Rectal smooth muscle tissue (tissue), 1 donor: Measurements from ENCODE around the gene CRYBG2.
"Not testable (repeated sequence)": the region's sequence is repeated elsewhere in the genome, so short reads cannot be mapped to it uniquely, and the experiment has no call there.

Experiments
- H3K27ac ChIP-seq: one replicate; pipeline ENCODE4 v1.7.0; 2013; ENCODE audit warnings: low read depth, low read length, inconsistent platforms
- H3K27me3 ChIP-seq: one replicate; pipeline ENCODE4 v1.7.0; 2013; ENCODE audit warnings: low read length; ENCODE audit not compliant: control insufficient read depth, insufficient read depth
- H3K36me3 ChIP-seq: one replicate; pipeline ENCODE4 v1.7.0; 2013; ENCODE audit warnings: low read length; ENCODE audit not compliant: control insufficient read depth, insufficient read depth
- H3K4me1 ChIP-seq: one replicate; pipeline ENCODE4 v1.7.0; 2013; ENCODE audit warnings: low read length; ENCODE audit not compliant: control insufficient read depth, insufficient read depth
- H3K4me3 ChIP-seq: one replicate; pipeline ENCODE4 v1.7.0; 2013; ENCODE audit warnings: low read length
- H3K9ac ChIP-seq: one replicate; pipeline ENCODE4 v1.7.0; 2013; ENCODE audit warnings: low read length

Gene CRYBG2

DNA sequence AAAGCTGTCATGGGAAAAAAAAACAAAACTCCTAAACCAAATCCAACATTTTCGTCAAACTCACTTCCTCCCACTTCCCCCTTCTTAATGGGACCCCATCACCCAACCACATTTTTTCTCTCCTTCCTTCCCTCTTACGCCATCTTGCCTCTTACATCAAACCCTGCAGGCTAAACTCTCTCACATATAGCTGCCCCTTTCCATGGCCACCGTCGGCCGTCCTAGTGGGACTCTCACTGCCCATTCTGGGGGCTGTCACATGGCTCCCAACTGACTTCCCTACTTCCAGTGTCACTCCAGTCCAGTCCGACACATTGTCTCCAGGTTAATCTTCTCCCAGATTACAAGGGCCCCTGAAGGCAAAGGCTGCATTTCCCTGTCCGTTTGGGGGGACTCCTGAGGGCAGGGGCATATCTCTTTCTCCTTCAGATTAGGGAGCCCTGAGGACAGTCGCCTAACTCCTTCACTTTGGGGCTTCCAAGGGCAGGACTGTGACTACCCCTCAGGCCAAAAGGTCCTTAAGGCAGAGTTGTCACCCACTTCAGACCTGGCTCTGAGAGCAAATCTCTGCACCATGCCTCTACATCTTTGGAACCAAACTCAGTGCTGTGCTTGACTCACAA lies 48.2 kb downstream of the CRYBG2 start:
- peak overlapping the region; percentile 81 for H3K4me3 ChIP-seq
- no peaks in the 10 kb centered on the region for H3K36me3 ChIP-seq
- H3K9ac ChIP-seq: no peak overlapping the region
- no peaks in the 10 kb centered on the region for H3K27me3 ChIP-seq
- peaks cover 4% of the 10 kb centered on the region for H3K4me1 ChIP-seq
- H3K27ac ChIP-seq: no peak overlapping the region

DNA sequence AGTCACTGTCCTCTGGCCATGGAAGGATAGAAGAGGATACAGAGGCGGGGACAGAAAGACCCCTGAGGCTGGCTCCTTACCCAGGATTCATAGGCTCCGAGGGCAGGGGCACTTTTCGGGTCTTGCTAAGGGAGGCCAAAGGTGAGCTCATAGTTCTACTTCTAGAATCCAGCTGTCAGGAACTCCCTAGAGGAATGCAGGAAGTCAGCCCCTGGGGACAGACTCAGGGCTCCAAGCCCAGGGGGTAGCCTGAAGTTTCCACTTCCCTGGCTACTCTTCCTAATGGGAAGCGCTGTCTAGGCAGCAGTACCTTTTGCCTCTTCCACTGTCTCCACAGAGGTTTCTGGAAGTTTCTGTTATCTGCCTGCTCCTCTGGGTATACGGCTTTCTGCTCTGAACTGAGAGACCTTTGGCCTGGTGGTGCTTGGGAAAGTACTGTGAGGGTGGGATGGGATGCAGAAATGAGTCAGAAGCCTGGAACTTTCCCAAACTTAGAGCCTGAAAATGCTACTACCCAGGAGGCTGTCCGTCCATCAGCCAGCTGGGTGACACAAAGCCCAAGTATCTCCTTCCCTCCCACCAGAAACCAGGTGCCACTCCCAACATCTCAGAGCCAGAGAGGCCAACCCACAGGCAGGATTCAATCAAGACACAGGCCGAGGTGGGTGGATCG lies 51.1 kb downstream of the CRYBG2 start:
- Histone ChIP-seq H3K27me3 (no peaks in the 10 kb centered on the region), H3K36me3 (no peaks in the 10 kb centered on the region), H3K9ac (no peak overlapping the region), H3K27ac (no peak overlapping the region), H3K4me1 (peaks cover 4% of the 10 kb centered on the region), H3K4me3 (no peak overlapping the region)

DNA sequence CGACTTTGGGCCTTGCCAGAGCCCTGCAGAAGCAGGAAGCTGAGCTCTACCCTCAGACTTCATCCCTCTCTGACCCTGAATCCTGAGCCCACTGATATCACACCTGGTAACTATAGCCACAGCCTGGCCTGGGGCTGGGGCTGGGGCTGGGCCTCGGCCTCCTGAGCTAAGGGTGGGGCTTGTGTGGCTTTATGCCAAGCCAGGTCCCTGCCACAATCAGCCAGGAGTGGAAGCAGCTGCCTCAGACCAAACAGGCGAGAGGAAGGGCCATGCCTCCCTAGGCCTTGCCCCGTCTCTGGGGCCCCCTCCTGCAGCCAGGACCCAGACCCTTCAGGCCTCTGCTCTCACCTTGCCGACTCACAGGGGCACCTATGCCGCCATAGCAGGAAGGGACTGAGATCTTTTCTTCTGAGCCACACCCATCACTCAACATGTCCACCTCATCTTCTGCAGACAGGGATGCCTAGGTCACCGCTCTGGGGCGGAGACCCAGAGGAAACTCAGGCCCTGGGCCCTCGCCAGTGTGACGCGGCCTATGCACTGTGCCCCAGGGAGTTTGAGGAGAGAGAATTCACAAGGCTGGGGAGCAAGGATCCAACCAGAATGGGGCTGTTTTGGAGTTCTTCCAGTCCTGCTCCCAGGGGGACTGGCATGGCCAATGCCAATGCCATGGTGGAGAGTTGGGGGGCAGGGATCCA lies 53.2 kb downstream of the CRYBG2 start:
- Histone ChIP-seq H3K27ac (no peak overlapping the region), H3K36me3 (no peaks in the 10 kb centered on the region), H3K4me1 (peaks cover 1% of the 10 kb centered on the region), H3K9ac (no peak overlapping the region), H3K27me3 (no peaks in the 10 kb centered on the region), H3K4me3 (no peak overlapping the region)

DNA sequence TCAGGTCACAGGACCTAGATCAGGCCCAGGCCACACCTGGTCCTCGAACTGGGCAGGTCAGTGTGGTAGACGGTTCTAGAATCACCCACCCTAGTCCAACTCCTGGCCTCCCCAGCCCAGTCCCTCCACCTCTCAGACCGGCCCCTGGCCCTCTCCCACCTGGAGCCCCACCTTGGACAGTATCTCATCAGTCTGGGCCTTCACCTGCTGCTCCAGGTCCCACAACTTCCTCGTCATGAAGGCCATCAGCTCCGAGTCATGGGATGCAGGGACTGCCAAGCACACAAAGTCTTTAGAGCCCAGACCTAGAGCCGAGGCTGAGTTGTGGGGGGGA lies 56.2 kb downstream of the CRYBG2 start:
- H3K27ac ChIP-seq: no peak overlapping the region
- H3K36me3 ChIP-seq: no peaks in the 10 kb centered on the region
- no peaks in the 10 kb centered on the region for H3K4me1 ChIP-seq
- no peak overlapping the region for H3K9ac ChIP-seq
- no peak overlapping the region for H3K4me3 ChIP-seq
- H3K27me3 ChIP-seq: no peaks in the 10 kb centered on the region

DNA sequence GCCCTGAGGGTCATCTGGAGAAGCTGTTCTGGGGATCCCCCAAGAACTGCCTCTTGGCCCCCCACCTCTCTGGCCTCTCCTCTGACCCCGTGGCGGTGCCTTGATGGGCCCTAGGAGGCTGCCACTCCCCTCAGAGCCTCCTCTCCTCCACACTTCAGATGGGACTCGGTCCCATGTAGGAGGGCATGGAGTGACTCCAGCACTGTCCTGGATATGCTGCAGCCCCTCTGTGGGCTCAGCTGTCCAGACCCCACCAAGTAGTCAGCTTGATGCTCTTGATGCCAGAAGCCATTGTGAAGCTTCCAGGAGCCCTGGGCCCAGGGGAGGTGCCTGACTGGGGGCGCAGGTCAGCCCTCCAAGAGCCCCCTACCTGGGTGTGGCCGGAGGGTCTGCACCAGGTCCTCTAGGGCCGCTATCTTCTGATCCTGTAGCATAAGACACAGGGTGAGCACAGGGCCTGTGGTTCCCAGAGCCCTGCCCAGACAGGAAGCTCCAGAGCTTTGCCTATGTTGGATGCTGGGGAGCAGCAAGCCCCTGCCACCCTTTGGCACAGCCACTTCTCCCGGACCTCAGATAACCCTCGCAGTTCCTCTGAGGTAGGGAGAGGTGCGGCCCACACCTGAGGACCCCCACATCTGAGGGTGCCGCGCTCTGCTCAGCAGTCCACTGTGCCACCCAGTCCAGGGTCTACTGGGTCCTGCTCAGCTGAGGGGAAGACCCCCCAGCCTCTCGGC lies 56.7 kb downstream of the CRYBG2 start:
- Histone ChIP-seq H3K9ac (no peak overlapping the region), H3K4me3 (no peak overlapping the region), H3K27ac (no peak overlapping the region), H3K27me3 (no peaks in the 10 kb centered on the region), H3K4me1 (no peaks in the 10 kb centered on the region), H3K36me3 (no peaks in the 10 kb centered on the region)

DNA sequence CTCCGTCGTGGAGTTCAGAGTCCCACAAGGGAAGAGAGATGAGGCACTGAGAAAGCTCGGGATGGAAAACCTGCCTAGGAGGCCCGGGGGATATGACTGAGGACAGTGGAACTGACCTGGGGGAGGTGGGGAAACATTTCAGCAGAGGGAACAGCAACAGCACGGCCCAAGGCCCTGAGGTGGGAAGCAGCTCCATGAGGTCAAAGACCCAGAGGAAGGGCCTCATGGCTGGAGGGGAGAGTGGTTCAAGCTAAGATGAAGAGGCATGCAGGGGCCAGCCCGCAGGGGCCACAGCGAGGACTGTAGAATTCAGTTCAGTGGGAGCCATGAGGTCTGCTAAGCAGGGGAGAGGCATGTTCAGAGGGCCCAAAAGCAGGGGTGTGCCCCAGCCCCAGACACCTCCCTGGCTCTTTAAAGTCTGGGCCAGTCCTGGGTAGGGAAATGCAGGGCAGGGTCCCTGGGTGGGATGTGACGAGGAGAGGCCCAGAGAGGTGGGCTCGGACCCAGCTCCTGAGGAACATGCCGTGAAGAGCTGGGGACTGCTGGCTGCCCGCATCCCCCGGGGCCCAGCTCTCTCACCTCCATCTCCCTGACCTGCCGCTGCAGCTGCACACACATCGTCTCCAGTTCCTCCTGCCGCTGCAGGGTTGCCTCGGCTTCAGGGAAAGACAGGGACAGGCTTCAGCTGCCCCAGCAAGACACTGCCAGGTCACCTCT lies 57.4 kb downstream of the CRYBG2 start:
- no peaks in the 10 kb centered on the region for H3K27me3 ChIP-seq
- no peak overlapping the region for H3K9ac ChIP-seq
- no peak overlapping the region for H3K27ac ChIP-seq
- no peaks in the 10 kb centered on the region for H3K4me1 ChIP-seq
- H3K4me3 ChIP-seq: no peak overlapping the region
- H3K36me3 ChIP-seq: no peaks in the 10 kb centered on the region

DNA sequence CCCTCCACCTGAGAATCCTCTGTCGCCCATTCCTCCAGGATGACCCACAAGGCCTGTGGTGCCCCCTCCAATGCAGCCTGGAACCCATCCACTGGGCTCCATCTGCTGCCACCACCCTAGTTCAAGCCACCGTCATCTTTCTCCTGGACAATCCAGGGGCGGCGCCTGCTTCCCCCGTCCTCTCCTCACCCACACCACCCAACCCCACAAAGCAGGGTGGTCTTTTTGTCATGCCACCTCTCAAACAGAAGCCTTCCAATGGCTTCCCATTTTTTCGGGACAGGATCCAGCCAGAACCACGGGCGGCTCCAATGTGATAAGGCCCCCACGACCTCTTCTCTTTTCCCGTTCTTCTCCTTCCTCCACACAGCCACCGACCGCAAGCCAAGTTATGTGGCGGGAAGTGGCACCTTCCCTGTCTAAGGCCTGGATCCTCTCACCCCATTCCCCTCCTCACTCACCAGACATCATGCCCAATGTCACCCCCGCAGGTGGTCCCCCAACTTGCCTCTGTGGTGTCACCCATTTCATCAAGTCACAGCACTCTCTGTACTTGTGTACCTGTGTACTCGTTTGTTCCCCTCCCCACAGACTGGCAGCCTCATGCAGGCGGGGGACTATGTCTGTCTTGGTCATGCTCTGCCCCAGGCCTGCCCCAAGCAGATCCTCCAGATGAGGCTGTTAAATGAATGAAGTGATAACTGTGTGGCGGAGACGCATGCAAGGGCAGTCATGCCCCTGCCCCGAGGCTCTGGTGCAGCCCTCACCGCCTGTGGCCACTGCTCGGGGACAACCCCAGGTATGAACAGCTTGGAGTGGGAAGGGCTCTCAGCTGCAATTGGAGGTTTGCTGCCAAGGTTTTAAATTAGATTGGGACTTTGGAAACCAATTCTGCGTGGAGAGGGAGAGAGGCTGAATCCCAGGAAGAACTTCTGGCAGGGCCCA lies 58.5 kb downstream of the CRYBG2 start:
- Histone ChIP-seq H3K36me3 (no peaks in the 10 kb centered on the region), H3K27me3 (no peaks in the 10 kb centered on the region), H3K4me1 (no peaks in the 10 kb centered on the region), H3K4me3 (no peak overlapping the region), H3K9ac (no peak overlapping the region), H3K27ac (no peak overlapping the region)

DNA sequence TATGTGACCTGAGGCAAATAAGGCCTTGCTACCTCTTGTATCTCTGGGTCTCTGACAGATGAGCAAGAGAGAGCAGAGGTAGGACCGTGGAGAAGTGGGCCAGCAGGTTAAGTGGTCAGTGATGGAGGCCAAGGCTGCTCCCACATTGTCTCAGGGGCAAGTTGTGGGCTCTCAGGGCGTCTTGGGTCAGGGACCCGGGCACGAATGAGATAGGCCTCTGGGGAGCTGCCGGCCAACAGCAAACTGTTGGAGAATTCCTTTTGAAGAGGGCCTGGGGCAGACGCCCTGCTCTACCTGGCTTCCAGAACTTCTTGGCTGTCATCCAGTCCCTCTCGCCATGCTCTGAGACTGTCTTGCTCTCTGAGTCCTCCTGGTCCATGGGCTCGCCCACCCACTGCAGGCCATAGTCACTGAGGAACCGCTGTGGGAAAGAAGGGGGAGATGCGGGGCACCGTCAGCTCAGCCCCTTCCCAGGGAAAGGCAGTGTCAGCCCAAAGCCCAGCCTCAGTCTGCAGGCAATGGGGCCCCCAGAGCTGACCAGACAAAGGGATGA lies 59.9 kb downstream of the CRYBG2 start:
- Histone ChIP-seq H3K27me3 (no peaks in the 10 kb centered on the region), H3K4me1 (no peaks in the 10 kb centered on the region)

DNA sequence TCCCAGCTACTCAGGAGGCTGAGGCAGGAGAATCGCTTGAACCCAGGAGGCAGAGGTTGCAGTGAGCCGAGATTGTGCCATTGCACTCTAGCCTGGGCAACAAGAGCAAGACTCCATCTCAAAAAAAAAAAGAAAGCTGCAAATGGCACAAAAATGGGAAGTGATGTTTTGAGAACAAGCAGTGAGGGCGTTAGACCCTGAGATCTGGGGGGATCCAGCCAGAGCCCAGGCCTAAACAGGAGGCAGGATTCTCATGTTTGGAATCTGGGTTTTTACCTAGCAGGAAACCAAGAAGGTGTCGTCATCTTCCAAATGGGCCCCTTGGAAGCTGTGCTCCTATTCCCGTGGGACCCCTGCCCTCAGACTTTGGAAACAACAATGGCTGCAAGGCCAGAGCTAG lies 61.2 kb downstream of the CRYBG2 start:
- H3K36me3 ChIP-seq, H3K4me1 ChIP-seq, H3K4me3 ChIP-seq, H3K27me3 ChIP-seq, H3K27ac ChIP-seq, H3K9ac ChIP-seq: not testable (repeated sequence)

More for the DNA sequence above, 59.9 kb downstream of the CRYBG2 start:
- H3K4me3 ChIP-seq: no peak overlapping the region
- no peaks in the 10 kb centered on the region for H3K36me3 ChIP-seq
- H3K9ac ChIP-seq: no peak overlapping the region
- no peak overlapping the region for H3K27ac ChIP-seq

DNA sequence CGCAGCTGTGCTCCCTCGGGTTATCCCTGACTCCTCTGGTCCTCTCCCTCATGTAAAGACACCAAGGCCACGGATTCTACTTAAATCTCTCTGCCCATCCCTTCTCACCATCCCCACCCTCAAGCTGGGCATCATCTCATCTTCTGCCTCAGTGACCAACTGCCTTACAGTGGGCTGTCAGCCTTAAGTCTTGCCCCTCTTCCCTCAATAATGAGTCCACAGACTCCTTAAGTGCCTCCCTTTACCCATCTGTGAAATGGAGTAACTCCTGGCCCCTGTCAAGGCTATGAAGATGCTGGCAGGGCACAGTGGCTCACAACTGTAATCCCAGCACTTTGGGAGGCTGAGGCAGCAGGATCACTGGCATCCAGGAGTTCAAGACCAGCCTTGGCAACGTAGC lies 62.0 kb downstream of the CRYBG2 start:
- no peak overlapping the region for H3K9ac ChIP-seq
- H3K27me3 ChIP-seq: no peaks in the 10 kb centered on the region
- no peaks in the 10 kb centered on the region for H3K36me3 ChIP-seq
- no peaks in the 10 kb centered on the region for H3K4me1 ChIP-seq
- H3K27ac ChIP-seq: no peak overlapping the region
- H3K4me3 ChIP-seq: no peak overlapping the region

DNA sequence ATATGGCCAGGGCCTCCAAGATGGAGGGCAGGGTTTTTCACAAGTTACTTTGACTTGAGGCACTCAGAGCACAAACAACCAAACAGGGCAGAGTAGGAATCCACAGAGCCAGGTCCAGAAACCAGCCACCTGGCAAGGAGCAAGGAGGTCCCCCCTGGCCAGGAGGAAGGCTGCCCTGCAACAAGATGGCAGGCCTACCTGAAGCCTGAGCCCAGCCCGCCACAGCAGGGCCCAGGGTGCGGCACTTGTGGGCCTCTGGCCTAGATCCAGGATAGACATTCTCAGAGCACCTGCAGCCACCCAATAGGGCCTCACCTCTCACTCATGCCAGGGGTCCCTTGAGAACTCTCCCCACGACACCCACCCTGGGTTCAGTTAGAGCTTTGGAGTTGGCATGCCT lies 62.5 kb downstream of the CRYBG2 start:
- Histone ChIP-seq H3K9ac (no peak overlapping the region), H3K4me1 (no peaks in the 10 kb centered on the region), H3K27me3 (no peaks in the 10 kb centered on the region), H3K36me3 (no peaks in the 10 kb centered on the region), H3K4me3 (no peak overlapping the region), H3K27ac (no peak overlapping the region)
